Esophagus squamous epithelium (tissue), 4 donors: ENCODE measurements around the gene SPPL2C.

Source experiments
- CTCF ChIP-seq, 6 experiments: fragments of 450-650 bp in 4 of 6; fragments of 200-600 bp in 2 of 6; sonication (generic) in 2 of 6; IDR thresholded peaks; one replicate each; pipeline ENCODE4 v1.5.1; 2016 to 2019; ENCODE audit warnings: antibody characterized with exemption in 6 of 6, mild to moderate bottlenecking in 4 of 6, moderate library complexity in 4 of 6
- POLR2A ChIP-seq, 4 donors: fragments of 450-650 bp; IDR thresholded peaks; one replicate each; pipeline ENCODE4 v1.6.1; 2017; ENCODE audit warnings: antibody characterized with exemption in 4 of 4, mild to moderate bottlenecking in 4 of 4, moderate library complexity in 3 of 4

- TF ChIP-seq CTCF (IDR thresholded peaks at IDR 0.05) (no peak), POLR2A (IDR thresholded peaks at IDR 0.05) (no peak)
Observed at GRCh38 chr17:45834471-45835396, 9.9 kb upstream of the SPPL2C start.
